NT2/D1 (cell line): ENCODE data around the gene FOXL3.

ENCODE experiments used
- SUZ12 ChIP-seq: IDR thresholded peaks from 2 replicates; pipeline ENCODE4 v1.6.1; 2011; ENCODE audit not compliant: insufficient read length, insufficient read depth; ENCODE audit errors: extremely low read depth
- YY1 ChIP-seq: IDR thresholded peaks from 2 replicates; pipeline ENCODE4 v1.6.1; 2011; ENCODE audit not compliant: insufficient read length, insufficient read depth

DNA sequence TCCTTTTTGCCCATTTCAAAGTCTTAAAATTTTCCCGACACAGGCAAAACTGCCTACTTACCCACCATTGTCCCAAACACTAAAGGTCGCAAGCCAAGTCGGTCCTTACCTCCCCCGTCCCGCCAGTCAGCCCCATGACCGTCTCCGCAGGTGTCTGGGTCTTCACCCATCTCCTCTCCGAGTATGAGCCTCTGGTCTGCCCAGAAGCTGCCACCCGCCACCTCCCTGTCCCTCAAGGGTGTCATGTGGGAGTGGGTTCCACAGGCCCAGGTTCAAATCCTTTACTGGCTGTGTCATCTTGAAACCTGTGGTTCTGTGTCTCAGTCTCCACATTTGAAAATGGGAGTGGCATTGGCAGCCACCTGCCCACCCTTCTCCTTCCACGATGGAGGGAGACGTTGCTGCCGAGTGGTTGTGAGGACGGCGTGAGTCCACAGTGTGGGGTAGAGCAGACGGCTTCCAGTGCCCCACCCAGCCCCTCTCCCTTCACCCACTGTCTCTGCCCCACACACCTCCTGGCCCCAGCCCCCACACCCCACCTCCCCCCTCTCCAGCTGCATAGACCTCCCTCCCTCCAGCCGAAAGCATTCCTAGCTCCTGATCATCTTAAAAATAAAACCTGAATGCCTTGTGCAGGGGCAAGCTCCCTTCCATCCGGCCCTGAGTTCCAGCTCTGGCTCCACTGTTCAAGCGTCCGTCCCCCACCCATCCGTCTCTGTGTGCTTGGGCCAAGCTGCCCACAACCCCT is 35.3 kb downstream of the FOXL3 start:
- TF ChIP-seq YY1, result no peak
- no peak for TF ChIP-seq SUZ12
